GM18909 (cell line): ENCODE results near the gene GSC2.

Experiments used
- ATAC-seq: cut with Tn5 transposase; IDR thresholded peaks from one replicate; pipeline ENCODE4 v1.9.1; 2021; ENCODE audit warnings: mild to moderate bottlenecking; ENCODE audit not compliant: unreplicated experiment, poor library complexity

The GSC2 gene

GRCh38 chr22:19149991-19150390 is at the start of gene GSC2:
Gene GSC2 (minus strand): TSS chr22:19150292. CDS start chr22:19150283, 9 bp downstream.
- ATAC-seq, result no peak

DNA sequence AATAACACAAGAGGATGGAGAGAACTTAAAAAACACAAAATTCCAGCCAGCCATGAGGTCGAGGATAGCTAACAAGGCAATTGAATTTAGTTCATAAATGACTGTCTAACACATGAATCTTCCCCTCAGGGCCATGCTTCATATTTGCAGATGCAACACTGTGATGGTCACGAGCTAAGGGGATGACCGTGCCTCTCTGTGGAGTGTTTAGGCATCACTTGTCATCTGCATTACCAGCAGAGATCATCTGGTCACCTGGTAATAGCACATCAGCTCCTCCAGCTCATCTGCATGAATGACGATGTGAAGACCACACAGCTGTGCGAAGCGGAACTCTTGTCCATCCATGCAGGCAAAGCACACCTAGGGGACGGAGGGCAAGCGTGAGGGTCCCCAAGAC is 49.4 kb upstream of the GSC2 start:
- no peak for ATAC-seq

DNA sequence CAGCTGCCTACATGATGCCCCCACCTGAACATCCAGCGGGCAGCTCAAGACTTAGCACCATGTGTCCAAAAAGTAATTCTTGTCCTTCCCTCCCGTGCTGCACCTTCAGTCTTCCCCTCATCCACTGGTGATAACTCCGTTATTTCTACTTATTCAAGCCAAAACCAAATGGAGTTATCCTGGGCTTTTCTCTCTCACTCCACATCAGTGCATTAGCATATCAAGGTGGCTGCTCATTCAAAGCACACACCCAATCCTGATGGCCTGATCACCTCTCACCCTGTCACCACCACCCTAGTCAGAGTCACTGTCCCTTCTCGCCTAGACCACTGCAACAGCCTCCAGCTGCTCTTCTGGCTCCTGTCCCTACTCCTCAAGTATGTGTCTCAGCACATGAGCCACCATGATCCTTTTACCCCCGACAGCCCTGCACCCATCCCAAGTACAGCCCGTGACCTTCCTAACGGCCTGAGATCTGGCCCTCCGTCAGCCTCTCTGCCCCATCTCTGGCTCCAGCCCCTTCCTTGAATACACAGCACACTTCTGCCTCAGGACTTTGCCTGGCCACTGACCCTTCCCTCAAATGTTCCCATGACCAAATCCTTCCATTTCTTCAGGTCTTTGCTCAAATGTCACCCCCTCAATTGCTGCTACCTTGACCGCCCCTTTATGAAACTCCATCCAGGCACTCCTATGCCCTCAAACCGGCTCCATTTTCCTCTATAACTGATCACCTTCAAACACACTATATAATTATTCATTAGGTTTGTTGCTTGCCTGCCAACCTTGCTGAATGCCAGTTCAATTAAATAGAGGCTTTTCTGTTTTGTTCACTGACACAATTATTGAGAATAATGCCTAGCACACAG is 48.1 kb upstream of the GSC2 start:
- ATAC-seq, result no peak

- no peak for ATAC-seq
Measured at GRCh38 chr22:19196841-19197612, 46.9 kb upstream of the GSC2 start.

DNA sequence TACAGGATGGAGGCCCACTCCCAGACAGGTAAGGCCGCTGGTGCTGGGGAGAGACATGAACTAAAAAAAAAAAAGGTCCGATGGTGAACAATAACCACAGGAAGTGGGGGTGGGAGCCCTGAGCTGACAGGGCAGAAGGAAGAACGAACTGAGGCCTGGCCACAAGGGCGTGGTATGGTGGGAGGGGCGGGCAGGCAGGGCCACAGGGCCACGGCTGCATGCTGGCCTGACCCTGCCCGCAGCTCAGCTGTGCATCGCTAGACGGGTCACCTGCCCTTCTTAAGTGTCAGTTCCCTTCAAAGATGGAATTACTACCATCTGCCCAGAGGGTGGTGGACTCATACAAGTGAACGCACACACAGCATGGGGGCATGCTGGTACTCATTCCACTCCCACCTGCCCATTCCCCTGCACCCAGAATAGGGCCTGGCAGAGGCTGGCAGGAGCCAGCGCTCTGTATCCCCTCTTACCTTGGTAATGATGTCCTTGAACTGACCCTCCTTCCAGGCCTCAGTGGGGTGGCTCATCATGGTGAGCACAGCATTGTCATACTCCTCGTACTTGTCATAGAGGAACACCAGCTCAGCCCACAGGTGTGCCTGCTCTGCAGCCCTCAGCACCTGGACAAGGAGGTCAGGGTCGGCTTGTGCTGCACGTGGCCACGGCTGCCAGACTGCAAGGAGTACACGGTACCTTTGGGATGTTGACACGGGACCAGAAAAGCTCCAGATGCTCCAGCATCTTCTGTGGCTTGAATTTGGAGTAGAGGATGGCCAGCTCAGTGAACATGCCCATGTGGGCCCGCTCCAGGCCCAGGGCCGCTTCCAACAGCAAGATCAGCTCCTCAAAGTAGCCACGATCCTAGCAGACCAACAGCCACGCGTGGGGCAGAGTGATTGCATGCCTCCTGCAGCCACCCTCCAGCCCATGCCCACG is 46.0 kb upstream of the GSC2 start:
- no peak for ATAC-seq

GRCh38 chr22:19194766-19195536 is 44.9 kb upstream of the GSC2 start:
- no peak for ATAC-seq

DNA sequence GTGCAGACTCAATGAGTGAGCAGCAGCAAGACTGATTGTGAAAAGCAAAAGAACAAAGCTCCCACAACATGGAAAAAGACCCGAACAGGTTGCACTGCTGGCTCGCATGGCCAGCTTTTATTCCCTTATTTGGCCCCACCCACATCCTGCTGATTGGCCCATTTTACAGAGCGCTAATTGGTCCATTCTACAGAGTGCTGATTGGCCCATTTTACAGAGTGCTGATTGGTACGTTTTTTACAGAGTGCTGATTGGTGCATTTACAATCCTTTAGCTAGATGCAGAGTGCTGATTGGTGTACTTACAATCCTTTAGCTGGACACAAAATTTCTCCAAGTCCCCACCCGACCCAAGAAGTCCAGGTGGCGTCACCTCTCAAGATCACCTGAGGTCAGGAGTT is 43.8 kb upstream of the GSC2 start:
- no peak for ATAC-seq

- ATAC-seq, result no peak
Measured at GRCh38 chr22:19187716-19188563, 37.8 kb upstream of the GSC2 start.

GRCh38 chr22:19184276-19184997 is 34.3 kb upstream of the GSC2 start:
- ATAC-seq, result no peak

GRCh38 chr22:19183216-19183615 is 33.1 kb upstream of the GSC2 start:
- ATAC-seq, result no peak

DNA sequence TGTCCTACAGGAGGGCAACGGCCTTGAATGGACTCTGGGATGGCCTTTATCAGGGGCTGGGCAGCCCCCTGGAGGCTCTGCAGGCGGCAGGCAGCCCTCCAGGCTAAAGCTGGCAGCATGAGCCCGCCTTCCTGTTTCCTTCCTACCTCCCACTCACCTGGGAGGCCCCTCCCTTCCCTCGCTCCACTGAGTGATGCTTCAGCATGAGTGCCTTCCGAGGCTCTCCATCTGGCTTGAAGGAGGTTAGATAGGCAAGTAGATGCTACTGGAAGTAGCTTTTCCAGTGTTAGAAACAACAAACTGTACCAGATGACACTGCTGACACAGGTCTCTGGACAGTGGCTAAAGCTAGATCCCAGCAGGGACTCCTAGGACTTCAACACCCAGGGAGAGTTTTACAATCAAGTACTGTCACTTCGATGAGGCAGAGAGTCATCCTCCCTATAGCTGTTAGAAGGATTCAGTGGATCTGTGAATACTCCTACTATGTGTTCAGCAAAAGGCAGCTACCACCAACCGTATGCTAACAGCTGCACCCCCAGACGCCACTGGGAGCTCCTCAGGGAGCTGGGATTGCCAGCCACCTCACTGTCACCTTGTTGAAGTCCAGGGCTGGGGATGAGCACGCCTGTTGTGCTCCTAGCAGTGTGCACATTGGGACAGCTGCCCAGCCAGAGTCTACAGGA is 32.5 kb upstream of the GSC2 start:
- no peak for ATAC-seq

DNA sequence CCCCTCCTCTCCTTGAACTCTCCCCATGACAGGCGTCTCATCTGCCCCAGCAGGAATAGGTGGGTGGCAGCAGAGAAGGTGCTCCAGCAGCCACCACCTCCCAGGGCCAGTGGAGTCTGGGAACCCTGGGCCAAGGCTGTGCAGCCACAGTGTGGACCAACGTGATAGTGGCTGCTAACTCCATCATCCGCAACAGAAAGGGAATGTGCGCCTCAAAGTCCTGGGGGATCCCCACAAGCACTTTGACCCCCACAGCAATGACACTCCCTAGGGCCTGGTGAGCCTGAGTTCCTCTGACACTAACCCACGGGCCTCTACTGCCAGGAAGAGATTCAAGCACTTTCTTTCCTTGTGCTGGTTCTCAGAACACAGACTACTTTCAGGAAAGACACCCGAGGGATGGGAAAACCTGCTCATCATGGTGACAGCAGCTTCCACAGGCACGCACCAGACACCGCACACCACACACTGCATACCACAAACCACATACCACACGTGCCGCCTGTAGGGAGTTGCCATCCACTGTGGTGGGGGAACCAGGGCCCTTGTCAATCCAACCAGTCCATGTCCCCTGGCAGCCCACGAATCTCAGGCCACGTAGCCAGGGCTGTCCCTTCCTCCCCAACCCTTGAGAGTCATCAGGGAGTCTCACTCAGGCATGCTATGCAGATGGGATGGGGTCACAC is 31.8 kb upstream of the GSC2 start:
- ATAC-seq, result no peak

DNA sequence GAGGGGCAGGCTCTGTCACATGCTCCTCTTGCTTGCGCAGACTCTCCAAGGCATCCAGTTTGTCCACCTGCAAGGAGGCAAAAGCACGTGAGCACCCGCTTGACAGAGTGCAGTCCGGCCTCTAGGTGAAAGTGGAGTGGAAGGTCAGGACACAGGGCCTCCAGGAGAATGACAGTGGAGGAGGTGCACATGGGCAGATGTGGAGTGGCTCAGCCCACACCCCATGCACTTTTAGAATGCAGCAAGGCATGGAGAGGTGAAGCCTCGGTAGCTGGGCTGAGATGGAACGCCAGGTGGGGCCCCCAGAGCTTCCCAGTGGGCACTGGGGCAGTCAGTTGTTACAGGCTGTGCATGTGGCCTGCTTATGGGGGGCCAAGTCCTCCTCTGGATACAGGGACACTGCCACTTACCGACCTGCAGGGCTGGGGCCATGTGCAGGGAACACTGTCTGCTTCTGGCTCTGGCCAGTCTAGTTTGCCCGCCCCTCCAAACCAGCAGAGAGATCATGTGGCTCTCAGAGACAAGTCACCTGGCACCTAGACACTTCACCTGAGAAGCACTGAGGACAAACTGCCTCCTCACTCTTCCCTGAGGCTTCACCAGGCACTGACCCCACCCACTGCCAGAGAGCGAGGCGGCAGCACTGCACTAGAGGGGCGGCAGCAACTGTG is 30.8 kb upstream of the GSC2 start:
- no peak for ATAC-seq

DNA sequence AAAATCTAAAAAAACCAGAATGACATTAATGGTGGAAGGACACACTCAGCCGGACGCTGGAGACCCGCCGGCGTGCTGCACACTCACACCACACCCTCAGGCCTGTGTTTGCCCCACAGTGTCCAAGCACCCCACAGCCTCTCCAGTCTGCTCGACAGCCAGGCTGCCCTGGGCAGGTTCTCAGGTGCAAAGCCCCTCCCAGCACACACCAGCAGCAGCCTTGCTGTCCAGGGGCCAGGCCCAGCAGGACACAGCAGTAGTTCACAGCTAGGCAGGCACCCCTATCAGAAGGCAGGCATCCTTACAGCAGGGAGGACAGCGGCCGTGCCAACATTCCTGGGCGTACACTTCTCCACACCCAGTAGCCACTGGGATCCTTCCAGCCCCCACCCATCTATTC is 30.1 kb upstream of the GSC2 start:
- ATAC-seq, result no peak

DNA sequence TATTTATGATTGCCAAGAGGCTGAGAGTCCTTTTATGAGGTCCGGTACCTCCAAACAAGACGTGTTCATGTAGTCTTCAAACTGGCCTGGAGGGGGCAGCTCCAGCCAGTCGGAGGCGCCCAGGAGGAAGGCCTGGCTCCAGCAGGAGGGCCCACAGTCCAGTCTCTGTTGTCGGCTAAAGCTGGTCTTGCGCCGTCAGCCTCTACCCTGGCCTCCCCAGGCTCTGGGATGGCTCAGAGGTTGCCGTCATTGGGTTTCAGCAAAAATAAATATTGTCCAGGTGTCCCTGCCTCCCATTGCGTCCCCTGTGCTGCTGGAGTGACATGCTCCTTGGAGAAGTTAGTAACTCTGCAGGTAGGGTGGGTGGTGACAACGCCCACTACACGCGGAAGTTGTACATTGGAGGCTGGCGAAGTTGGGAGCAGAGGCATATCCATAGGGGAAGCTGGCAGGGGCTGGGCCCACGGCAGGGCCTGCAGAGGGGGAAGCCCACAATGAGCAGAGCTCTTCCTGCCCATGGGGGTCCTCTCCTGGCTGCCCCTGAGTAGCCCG is 29.5 kb upstream of the GSC2 start:
- peak; percentile 44 for ATAC-seq
